Esophagus squamous epithelium (tissue), 4 donors: Measurements from ENCODE around the gene SPRYD7.

Source experiments
- CTCF ChIP-seq, 6 experiments: fragments of 450-650 bp in 4 of 6; fragments of 200-600 bp in 2 of 6; sonication (generic) in 2 of 6; IDR thresholded peaks; one replicate each; pipeline ENCODE4 v1.5.1; 2016 to 2019; ENCODE audit warnings: antibody characterized with exemption in 6 of 6, mild to moderate bottlenecking in 4 of 6, moderate library complexity in 4 of 6
- POLR2A ChIP-seq, 4 donors: fragments of 450-650 bp; IDR thresholded peaks; one replicate each; pipeline ENCODE4 v1.6.1; 2017; ENCODE audit warnings: antibody characterized with exemption in 4 of 4, mild to moderate bottlenecking in 4 of 4, moderate library complexity in 3 of 4

- no peak for TF ChIP-seq CTCF (IDR thresholded peaks at IDR 0.05)
- TF ChIP-seq POLR2A (IDR thresholded peaks at IDR 0.05), result no peak
These were observed 45.8 kb downstream of the SPRYD7 start for GRCh38 chr13:49890376-49890775.
